Measurements from ENCODE around the gene YES1. TPM values are rescaled to one million over a fixed set of nuclear protein-coding genes. Genes with fewer than 3 reads are reported as not detected.
A peak's percentile ranks its signal among the peaks of the same experiment; 100 is the strongest.

Gene YES1
- total RNA-seq, 6 experiments from 2014 or later, result 30.6 to 57.8 (median 46.5) TPM

GRCh38 chr18:820591-821165 lies 8.6 kb upstream of the YES1 start:
- no peak overlapping the region for H3K27ac Mint-ChIP-seq

GRCh38 chr18:816869-817268 lies 4.8 kb upstream of the YES1 start:
- no peak overlapping the region; the same call in 1 of the 2 replicates for H3K27ac Mint-ChIP-seq
- H3K4me1 Mint-ChIP-seq (ENCODE audit: low read depth), result peaks cover 27% of the 10 kb centered on the region
- DNase-seq, result no peak
- TF ChIP-seq CTCF (IDR thresholded peaks at IDR 0.05), result no peak
- H3K27me3 Mint-ChIP-seq (ENCODE audit: insufficient read depth), result peaks cover 1% of the 10 kb centered on the region; the same call in 1 of the 2 replicates
- H3K36me3 Mint-ChIP-seq (ENCODE audit: low read depth), result peaks cover 12% of the 10 kb centered on the region
- peaks cover 10% of the 10 kb centered on the region; the same call in 1 of the 2 replicates for H3K9me3 Mint-ChIP-seq
- no peak overlapping the region for H3K4me3 Mint-ChIP-seq

More at GRCh38 chr18:820591-821165, 8.6 kb upstream of the YES1 start:
- Mint-ChIP-seq H3K9me3 (no peaks in the 10 kb centered on the region), H3K4me3 (no peak overlapping the region), H3K27me3 (ENCODE audit: insufficient read depth) (no peaks in the 10 kb centered on the region; the same call in 1 of the 2 replicates), H3K36me3 (ENCODE audit: low read depth) (no peaks in the 10 kb centered on the region), H3K4me1 (ENCODE audit: low read depth) (peaks cover 28% of the 10 kb centered on the region; the same call in 1 of the 2 replicates)
- no peak for DNase-seq
- no peak for TF ChIP-seq CTCF (IDR thresholded peaks at IDR 0.05)

- Mint-ChIP-seq H3K9me3 (peaks cover 10% of the 10 kb centered on the region; the same call in 1 of the 2 replicates), H3K4me1 (ENCODE audit: low read depth) (peaks cover 27% of the 10 kb centered on the region), H3K4me3 (no peak overlapping the region), H3K27ac (peak overlapping the region; percentile 41; the same call in 1 of the 2 replicates), H3K36me3 (ENCODE audit: low read depth) (peaks cover 12% of the 10 kb centered on the region), H3K27me3 (ENCODE audit: insufficient read depth) (peaks cover 1% of the 10 kb centered on the region; the same call in 1 of the 2 replicates)
- TF ChIP-seq CTCF (IDR thresholded peaks at IDR 0.05), result no peak
- DNase-seq, result no peak
Observed at GRCh38 chr18:816088-816653, 4.1 kb upstream of the YES1 start.

- peaks cover 12% of the 10 kb centered on the region for H3K36me3 Mint-ChIP-seq (ENCODE audit: low read depth)
- peaks cover 28% of the 10 kb centered on the region for H3K4me1 Mint-ChIP-seq (ENCODE audit: low read depth)
- H3K4me3 Mint-ChIP-seq, result no peak overlapping the region
- no peak for DNase-seq
- H3K27me3 Mint-ChIP-seq (ENCODE audit: insufficient read depth), result peaks cover 1% of the 10 kb centered on the region; the same call in 1 of the 2 replicates
- no peak overlapping the region; the same call in 1 of the 2 replicates for H3K27ac Mint-ChIP-seq
- TF ChIP-seq CTCF (IDR thresholded peaks at IDR 0.05), result no peak
- H3K9me3 Mint-ChIP-seq, result peaks cover 10% of the 10 kb centered on the region; the same call in 1 of the 2 replicates
Observed at GRCh38 chr18:815353-815752, 3.3 kb upstream of the YES1 start.

- Mint-ChIP-seq H3K36me3 (ENCODE audit: low read depth) (peaks cover 12% of the 10 kb centered on the region), H3K27me3 (ENCODE audit: insufficient read depth) (peaks cover 1% of the 10 kb centered on the region; the same call in 1 of the 2 replicates), H3K4me1 (ENCODE audit: low read depth) (peaks cover 35% of the 10 kb centered on the region), H3K9me3 (peaks cover 10% of the 10 kb centered on the region; the same call in 1 of the 2 replicates), H3K4me3 (no peak overlapping the region), H3K27ac (no peak overlapping the region)
- TF ChIP-seq CTCF (IDR thresholded peaks at IDR 0.05), result no peak
- no peak for DNase-seq
Observed at GRCh38 chr18:814300-815084, 2.5 kb upstream of the YES1 start.
